Activated CD8-positive, alpha-beta memory T cell treated with anti-CD3 and anti-CD28 coated beads for 1 hour (primary cell): ENCODE results near the gene LRRC55.

Experiments
- DNase-seq, 2 donors: peaks; one replicate each; pipeline ENCODE4 v3.0.0-alpha.2; 2020; ENCODE audit warnings: low read depth in 1 of 2; ENCODE audit errors: extremely low read depth in 1 of 2

Gene LRRC55

GRCh38 chr11:57181678-57182305 is at the start of gene LRRC55:
TSS of gene LRRC55 (plus strand) at chr11:57181953. CDS start at chr11:57182023, 70 bp downstream.
- no peak for DNase-seq

- no peak for DNase-seq
Observed at GRCh38 chr11:57133366-57134038, 48.3 kb upstream of the LRRC55 start.

GRCh38 chr11:57134284-57134683 is 47.5 kb upstream of the LRRC55 start:
- no peak for DNase-seq

- no peak for DNase-seq
Observed at GRCh38 chr11:57135020-57135751, 46.6 kb upstream of the LRRC55 start.

- no peak for DNase-seq
Observed at GRCh38 chr11:57140568-57140967, 41.2 kb upstream of the LRRC55 start.

GRCh38 chr11:57143459-57143858 is 38.3 kb upstream of the LRRC55 start:
- DNase-seq, result no peak

GRCh38 chr11:57144075-57144474 is 37.7 kb upstream of the LRRC55 start:
- no peak for DNase-seq

GRCh38 chr11:57144531-57145320 is 37.0 kb upstream of the LRRC55 start:
- no peak for DNase-seq

- DNase-seq, result no peak
Observed at GRCh38 chr11:57146301-57146700, 35.5 kb upstream of the LRRC55 start.

- DNase-seq, result no peak
Observed at GRCh38 chr11:57148621-57149020, 33.1 kb upstream of the LRRC55 start.

- DNase-seq, result no peak
Observed at GRCh38 chr11:57150454-57150917, 31.3 kb upstream of the LRRC55 start.

GRCh38 chr11:57152134-57152533 is 29.6 kb upstream of the LRRC55 start:
- DNase-seq, result no peak

GRCh38 chr11:57153448-57153847 is 28.3 kb upstream of the LRRC55 start:
- DNase-seq, result no peak

- no peak for DNase-seq
Observed at GRCh38 chr11:57154739-57155138, 27.0 kb upstream of the LRRC55 start.

GRCh38 chr11:57155400-57155799 is 26.4 kb upstream of the LRRC55 start:
- DNase-seq, result no peak

- no peak for DNase-seq
Observed at GRCh38 chr11:57155838-57156607, 25.7 kb upstream of the LRRC55 start.

GRCh38 chr11:57156928-57157327 is 24.8 kb upstream of the LRRC55 start:
- no peak for DNase-seq

GRCh38 chr11:57157624-57158023 is 24.1 kb upstream of the LRRC55 start:
- DNase-seq, result no peak

- no peak for DNase-seq
Observed at GRCh38 chr11:57158180-57158579, 23.6 kb upstream of the LRRC55 start.

- no peak for DNase-seq
Observed at GRCh38 chr11:57158599-57158998, 23.2 kb upstream of the LRRC55 start.
